AG04450 (cell line): ENCODE measurements around the gene APBA2. TPM values are rescaled to one million over a fixed set of nuclear protein-coding genes. Genes with fewer than 3 reads are reported as not detected.

Source experiments
- CTCF ChIA-PET: fragments of 300-600, 350-600 bp; formaldehyde crosslinking; extraction: SDS; loops from one replicate; lab custom pipeline; 2022; ENCODE audit warnings: antibody characterized with exemption, inconsistent platforms; lab: Charles Lee
- POLR2A ChIA-PET: fragments of 350-600 bp; formaldehyde crosslinking; extraction: SDS; loops from one replicate; lab custom pipeline; 2021; ENCODE audit warnings: antibody characterized with exemption, inconsistent platforms; lab: Yijun Ruan, JAX
- DNase-seq: peaks from one replicate; pipeline ENCODE4 v3.0.0-alpha.2; 2011; ENCODE audit warnings: low read depth, low spot score
- H3K27ac ChIP-seq: one replicate; pipeline ENCODE4 v1.5.1; 2012; ENCODE audit warnings: low read depth, low read length, control low read depth
- H3K27me3 ChIP-seq: one replicate; pipeline ENCODE4 v1.6.0; 2012; ENCODE audit warnings: low read length; ENCODE audit not compliant: control insufficient read depth, insufficient read depth
- H3K4me3 ChIP-seq: 2 replicates; pipeline ENCODE4 v1.5.1; 2011; ENCODE audit warnings: mild to moderate bottlenecking, low read depth, low read length, control low read depth
- H3K9me3 ChIP-seq: 2 replicates; pipeline ENCODE4 v1.5.1; 2012; ENCODE audit warnings: low read length; ENCODE audit not compliant: control insufficient read depth, insufficient read depth
- polyA plus RNA-seq: library from polyadenylated mRNA; depleted of rRNA; stranded (reverse); fragments of >200 nt; gene quantifications from 2 replicates; pipeline ENCODE4 v1.2.3, GENCODE V29; 2011
- TF ChIP-seq, protein P1 (sequence below): IDR thresholded peaks from 2 replicates; pipeline ENCODE4 v1.5.1; 2011; ENCODE audit warnings: low read depth, low read length, control low read depth, inconsistent platforms

Gene APBA2
- polyA plus RNA-seq, 1 experiment, result 18.9 TPM

DNA sequence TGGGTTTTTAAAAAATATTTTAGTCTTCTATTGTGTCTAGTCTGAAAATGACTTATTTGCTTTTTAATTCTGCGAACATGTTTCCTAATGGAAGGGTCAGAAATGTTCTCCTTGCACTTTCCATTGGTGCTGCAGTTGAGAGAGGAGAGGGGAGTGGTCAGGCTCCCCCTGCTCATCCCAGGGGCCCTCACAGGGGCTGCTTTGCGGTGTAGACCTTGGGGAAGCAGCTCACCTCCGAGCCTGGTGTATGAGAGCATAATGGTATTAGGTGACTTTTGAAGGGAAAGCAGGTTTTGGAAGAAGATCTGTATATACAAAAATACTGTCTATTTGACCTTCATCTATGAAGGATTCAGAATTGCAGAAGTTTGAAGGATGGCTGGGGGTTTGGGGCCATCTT, 28.3 kb downstream of the APBA2 start:
- TF ChIP-seq, protein P1, sequence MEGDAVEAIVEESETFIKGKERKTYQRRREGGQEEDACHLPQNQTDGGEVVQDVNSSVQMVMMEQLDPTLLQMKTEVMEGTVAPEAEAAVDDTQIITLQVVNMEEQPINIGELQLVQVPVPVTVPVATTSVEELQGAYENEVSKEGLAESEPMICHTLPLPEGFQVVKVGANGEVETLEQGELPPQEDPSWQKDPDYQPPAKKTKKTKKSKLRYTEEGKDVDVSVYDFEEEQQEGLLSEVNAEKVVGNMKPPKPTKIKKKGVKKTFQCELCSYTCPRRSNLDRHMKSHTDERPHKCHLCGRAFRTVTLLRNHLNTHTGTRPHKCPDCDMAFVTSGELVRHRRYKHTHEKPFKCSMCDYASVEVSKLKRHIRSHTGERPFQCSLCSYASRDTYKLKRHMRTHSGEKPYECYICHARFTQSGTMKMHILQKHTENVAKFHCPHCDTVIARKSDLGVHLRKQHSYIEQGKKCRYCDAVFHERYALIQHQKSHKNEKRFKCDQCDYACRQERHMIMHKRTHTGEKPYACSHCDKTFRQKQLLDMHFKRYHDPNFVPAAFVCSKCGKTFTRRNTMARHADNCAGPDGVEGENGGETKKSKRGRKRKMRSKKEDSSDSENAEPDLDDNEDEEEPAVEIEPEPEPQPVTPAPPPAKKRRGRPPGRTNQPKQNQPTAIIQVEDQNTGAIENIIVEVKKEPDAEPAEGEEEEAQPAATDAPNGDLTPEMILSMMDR, result no peak
- DNase-seq, result no peak
- POLR2A ChIA-PET, result no interaction called here
- peaks cover 4% of the 10 kb centered on the region; the same call in 1 of the 2 replicates for H3K9me3 ChIP-seq
- H3K4me3 ChIP-seq, result no peak overlapping the region
- H3K27ac ChIP-seq, result no peak overlapping the region
- CTCF ChIA-PET, result interaction anchor here (1.9 kb wide), 1 partner anchor 188 kb away, joined by 5 read pairs; no protein-coding TSS in a partner anchor
- no peaks in the 10 kb centered on the region for H3K27me3 ChIP-seq

DNA sequence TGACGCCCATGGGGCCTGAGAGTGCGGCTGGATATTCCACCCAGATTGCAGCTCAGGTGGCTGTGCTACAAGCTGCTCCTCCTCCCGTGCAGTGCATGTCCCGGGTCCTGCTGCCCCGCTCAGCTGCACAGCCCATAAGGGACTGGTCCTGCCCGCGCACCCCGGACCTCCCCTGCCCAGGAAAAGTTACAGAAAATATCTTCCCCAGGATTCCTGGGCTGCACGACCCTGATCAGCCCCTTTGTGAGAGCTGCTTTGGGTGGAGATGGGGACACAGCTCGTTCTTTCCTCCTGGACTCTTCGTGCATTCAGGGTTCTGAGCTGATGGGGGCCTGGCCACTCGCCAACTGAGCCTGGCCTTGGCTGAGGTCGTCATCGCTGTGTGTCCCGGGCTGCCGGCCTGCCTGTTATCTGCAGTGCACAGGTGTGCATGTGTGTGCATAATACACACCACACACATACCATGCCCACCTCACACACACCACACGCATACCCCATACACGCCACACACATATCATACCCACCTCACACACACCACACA, 28.8 kb downstream of the APBA2 start:
- DNase-seq, result no peak
- TF ChIP-seq, protein P1, result no peak
- CTCF ChIA-PET, result no interaction called here
- POLR2A ChIA-PET, result no interaction called here
- Histone ChIP-seq H3K9me3 (peaks cover 7% of the 10 kb centered on the region; the same call in 1 of the 2 replicates), H3K27me3 (no peaks in the 10 kb centered on the region), H3K4me3 (no peak overlapping the region), H3K27ac (no peak overlapping the region)

DNA sequence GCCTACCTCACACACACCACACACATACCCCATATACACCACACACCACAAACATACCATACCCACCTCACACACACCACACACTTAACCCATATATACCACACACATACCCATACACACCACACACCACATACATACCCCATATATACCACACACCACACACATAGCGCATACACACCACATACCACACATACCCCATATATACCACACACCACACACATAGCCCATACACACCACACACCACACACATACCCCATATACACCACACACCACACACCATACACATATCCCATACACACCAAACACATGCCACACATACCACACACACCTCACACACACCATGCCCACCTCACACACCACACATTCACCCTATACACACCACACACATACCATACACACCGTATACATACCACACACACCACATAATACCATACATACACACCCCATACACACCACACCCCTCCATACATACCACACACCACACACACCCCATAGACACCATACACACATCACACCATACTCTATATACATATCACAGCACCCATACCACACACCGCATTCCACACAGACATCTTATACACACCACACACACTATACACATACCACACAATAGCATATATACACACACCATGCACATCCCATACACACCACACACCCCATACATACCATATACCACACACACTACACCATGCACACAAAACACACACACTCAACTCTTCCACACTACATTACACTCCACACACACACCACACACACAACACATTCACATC, 29.5 kb downstream of the APBA2 start:
- Histone ChIP-seq H3K4me3 (no peak overlapping the region), H3K9me3 (peaks cover 7% of the 10 kb centered on the region; the same call in 1 of the 2 replicates), H3K27me3 (no peaks in the 10 kb centered on the region), H3K27ac (no peak overlapping the region)
- ChIA-PET CTCF (no interaction called here), POLR2A (no interaction called here)
- TF ChIP-seq, protein P1, result no peak
- no peak for DNase-seq

DNA sequence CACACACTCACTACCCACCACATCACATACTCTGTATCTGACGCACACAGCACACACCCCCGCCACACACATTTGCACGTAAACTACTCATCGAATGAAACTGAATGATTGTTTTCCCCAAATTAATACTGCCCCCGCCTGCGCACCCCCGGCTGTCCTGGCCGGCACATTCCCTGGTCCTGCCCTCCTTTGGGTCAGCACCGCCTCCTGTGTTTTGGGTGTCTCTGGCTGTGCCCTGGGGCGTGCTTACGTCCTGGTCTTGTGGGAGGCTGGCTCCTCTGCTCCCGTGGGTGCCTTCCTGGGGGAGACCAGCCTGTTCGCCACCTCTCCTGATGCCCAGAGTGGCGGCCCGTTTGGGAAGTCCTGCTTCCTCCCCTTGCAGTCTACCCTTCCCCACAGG, 30.2 kb downstream of the APBA2 start:
- no peak overlapping the region for H3K4me3 ChIP-seq
- no peaks in the 10 kb centered on the region for H3K27me3 ChIP-seq
- CTCF ChIA-PET, result no interaction called here
- DNase-seq, result no peak
- POLR2A ChIA-PET, result no interaction called here
- H3K27ac ChIP-seq, result no peak overlapping the region
- TF ChIP-seq, protein P1, result no peak
- H3K9me3 ChIP-seq, result peaks cover 7% of the 10 kb centered on the region; the same call in 1 of the 2 replicates

DNA sequence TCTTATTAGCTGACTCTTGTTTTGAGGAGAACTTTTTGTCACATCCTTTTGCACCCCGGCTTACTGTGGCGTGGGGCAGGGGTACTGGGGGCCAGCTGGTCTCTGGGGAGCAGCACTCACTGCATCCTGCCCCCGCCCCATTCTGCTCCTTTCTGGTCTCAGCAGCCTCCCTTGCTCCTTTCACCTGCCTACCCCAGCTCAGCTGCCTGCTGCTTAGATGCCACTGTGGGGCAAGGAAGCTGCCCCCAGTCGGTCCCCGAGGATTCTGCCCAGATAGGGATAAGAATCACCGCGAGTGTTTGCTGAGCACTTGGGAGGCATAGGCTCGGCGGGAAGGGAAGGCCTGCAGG, 32.0 kb downstream of the APBA2 start:
- TF ChIP-seq, protein P1, result no peak
- Histone ChIP-seq H3K9me3 (peaks cover 7% of the 10 kb centered on the region; the same call in 1 of the 2 replicates), H3K27me3 (no peaks in the 10 kb centered on the region), H3K4me3 (no peak overlapping the region), H3K27ac (no peak overlapping the region)
- no peak for DNase-seq
- ChIA-PET CTCF (interaction anchor here (0.9 kb wide), 1 partner anchor 173 kb away, joined by 3 read pairs; no protein-coding TSS in a partner anchor), POLR2A (no interaction called here)
